LNCAP (cell line): ENCODE measurements around the gene PTPRN2.

Experiments used
- CTCF ChIP-seq: fragments of 450-650 bp; IDR thresholded peaks from 2 replicates; pipeline ENCODE4 v1.5.1; 2017; ENCODE audit warnings: mild to moderate bottlenecking

PTPRN2 gene

GRCh38 chr7:158587162-158588084 is at the start of gene PTPRN2:
Gene PTPRN2 (minus strand): TSS chr7:158587823.
- no peak for TF ChIP-seq CTCF

- no peak for TF ChIP-seq CTCF
Observed at GRCh38 chr7:158633055-158633956, 45.7 kb upstream of the PTPRN2 start.

- no peak for TF ChIP-seq CTCF
Observed at GRCh38 chr7:158631574-158632195, 44.1 kb upstream of the PTPRN2 start.

GRCh38 chr7:158623241-158623640 is 35.6 kb upstream of the PTPRN2 start:
- no peak for TF ChIP-seq CTCF

GRCh38 chr7:158620839-158621441 is 33.3 kb upstream of the PTPRN2 start:
- TF ChIP-seq CTCF, result no peak

GRCh38 chr7:158620418-158620817 is 32.8 kb upstream of the PTPRN2 start:
- no peak for TF ChIP-seq CTCF

GRCh38 chr7:158618745-158619140 is 31.1 kb upstream of the PTPRN2 start:
- no peak for TF ChIP-seq CTCF
